Nephron progenitor cell (in vitro differentiated cells): ENCODE data around the gene BFSP1.

Experiments used
- DNase-seq: peaks from one replicate; pipeline ENCODE4 v3.0.0; 2021
- H3K27ac Mint-ChIP-seq: 2 replicates; pipeline ENCODE4 v1.8.0; 2021; ENCODE audit warnings: mild to moderate bottlenecking, moderate library complexity, mixed read lengths
- H3K27me3 Mint-ChIP-seq: 2 replicates; pipeline ENCODE4 v1.8.0; 2021; ENCODE audit warnings: mild to moderate bottlenecking, low read depth, mixed read lengths; ENCODE audit not compliant: poor library complexity
- H3K36me3 Mint-ChIP-seq: 2 replicates; pipeline ENCODE4 v1.8.0; 2021; ENCODE audit warnings: low read depth, mixed read lengths
- H3K4me1 Mint-ChIP-seq: 2 replicates; pipeline ENCODE4 v1.8.0; 2021; ENCODE audit warnings: mixed read lengths
- H3K4me3 Mint-ChIP-seq: 2 replicates; pipeline ENCODE4 v1.8.0; 2021; ENCODE audit warnings: mild to moderate bottlenecking, moderate library complexity, mixed read lengths
- H3K9me3 Mint-ChIP-seq: 2 replicates; pipeline ENCODE4 v1.8.0; 2021; ENCODE audit warnings: mild to moderate bottlenecking, moderate library complexity, mixed read lengths
- CTCF ChIP-seq: fragments of 200-600 bp; sonication (generic); IDR thresholded peaks from 2 replicates; pipeline ENCODE4 v1.5.0; 2021; ENCODE audit warnings: antibody characterized with exemption

BFSP1 gene

DNA sequence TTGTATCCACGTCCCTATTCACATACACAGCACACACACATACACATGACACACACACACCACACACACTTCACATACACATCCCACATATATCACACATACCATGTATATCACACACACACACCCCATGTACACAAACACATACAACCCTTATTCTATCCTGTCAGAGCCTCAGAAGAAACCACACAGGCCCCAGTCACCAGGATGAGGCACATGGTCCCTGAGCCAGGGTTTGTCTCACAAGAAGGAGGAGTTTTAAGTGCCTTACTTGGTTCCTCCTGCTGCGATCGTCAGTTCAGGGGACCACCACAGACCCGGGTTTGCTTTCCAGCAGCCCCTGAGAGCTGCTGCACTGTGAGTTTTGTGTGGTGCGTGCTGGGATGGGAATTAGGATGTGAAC, 23.6 kb downstream of the BFSP1 start:
- DNase-seq = no peak
- Mint-ChIP-seq H3K27me3 (peaks cover 9% of the 10 kb centered on the region), H3K9me3 (no peaks in the 10 kb centered on the region)

DNA sequence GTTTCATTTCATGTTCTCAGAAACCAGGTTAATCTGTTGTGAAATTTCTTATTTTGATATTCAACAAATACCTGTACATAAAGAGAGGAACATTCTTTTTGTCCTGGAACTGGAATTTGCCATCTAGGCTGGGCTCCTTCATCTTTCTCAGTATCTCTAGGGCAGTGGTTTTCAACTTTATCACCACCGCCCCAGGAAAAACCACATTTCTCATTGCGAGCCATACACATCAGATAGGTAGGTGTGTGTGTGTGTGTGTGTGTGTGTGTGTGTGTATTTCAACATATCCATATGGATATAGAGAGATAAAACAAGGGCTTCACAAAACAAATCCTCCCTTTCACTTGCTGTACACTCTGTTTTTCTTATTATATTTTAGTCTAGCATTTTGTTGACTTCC, 24.1 kb downstream of the BFSP1 start:
- Mint-ChIP-seq H3K4me3 (no peak overlapping the region), H3K36me3 (no peaks in the 10 kb centered on the region), H3K27ac (no peak overlapping the region), H3K4me1 (peaks cover 29% of the 10 kb centered on the region), H3K27me3 (peaks cover 12% of the 10 kb centered on the region), H3K9me3 (no peaks in the 10 kb centered on the region)
- DNase-seq = no peak
- no peak for TF ChIP-seq CTCF

More for the DNA sequence above, 23.6 kb downstream of the BFSP1 start:
- Mint-ChIP-seq H3K4me3 (no peak overlapping the region), H3K27ac (no peak overlapping the region), H3K4me1 (peaks cover 29% of the 10 kb centered on the region), H3K36me3 (no peaks in the 10 kb centered on the region)
- TF ChIP-seq CTCF = no peak

DNA sequence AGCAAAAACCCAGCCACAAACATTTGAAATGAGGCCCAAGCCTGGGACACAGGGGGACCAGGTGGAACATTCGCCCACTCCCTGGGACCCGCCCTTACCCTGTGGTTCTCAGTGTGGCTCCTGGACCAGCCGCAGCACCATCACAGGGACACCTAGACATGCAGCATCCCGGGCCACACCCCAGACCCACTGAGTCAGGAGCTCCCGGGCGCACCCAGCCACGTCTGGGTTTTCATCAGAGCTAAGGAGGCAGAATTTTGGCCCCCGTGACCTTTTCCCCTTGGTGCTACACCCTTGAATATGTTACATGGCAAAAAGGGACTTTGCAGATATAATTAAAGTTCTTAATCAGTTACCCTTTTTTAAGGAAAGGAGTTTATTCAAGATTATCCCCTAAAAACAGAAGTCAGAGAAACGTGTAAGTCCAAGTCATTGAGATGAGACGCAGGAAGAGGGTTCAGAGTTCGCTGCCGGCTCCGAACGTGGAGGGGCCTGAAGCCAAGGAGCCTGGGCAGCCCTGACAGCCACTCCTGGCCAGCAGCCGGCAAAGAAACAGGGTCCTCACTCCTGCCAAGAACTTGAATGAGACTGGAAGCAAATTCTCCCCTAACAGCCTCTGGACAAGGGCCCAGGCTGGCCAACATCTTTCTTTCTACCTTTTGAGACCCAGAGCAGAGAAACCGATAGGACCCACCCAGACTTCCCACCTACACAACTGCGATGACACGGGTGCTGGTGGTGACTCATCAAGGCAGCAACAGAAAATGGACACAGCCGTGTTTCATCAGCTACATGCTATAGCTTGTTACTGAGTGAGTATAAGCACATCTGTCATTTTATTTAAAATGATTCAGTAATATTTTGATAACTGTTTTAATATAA, 25.3 kb downstream of the BFSP1 start:
- H3K4me1 Mint-ChIP-seq = peaks cover 29% of the 10 kb centered on the region
- no peak for DNase-seq

GRCh38 chr20:17504898-17505635, 26.1 kb downstream of the BFSP1 start:
- Mint-ChIP-seq H3K4me3 (peak overlapping the region; percentile 78), H3K27me3 (peaks cover 12% of the 10 kb centered on the region), H3K36me3 (no peaks in the 10 kb centered on the region), H3K27ac (no peak overlapping the region), H3K4me1 (peaks cover 29% of the 10 kb centered on the region), H3K9me3 (no peaks in the 10 kb centered on the region)
- DNase-seq = peak; percentile 43
- TF ChIP-seq CTCF = peak; percentile 71

More for the DNA sequence above, 25.3 kb downstream of the BFSP1 start:
- H3K36me3 Mint-ChIP-seq = no peaks in the 10 kb centered on the region
- TF ChIP-seq CTCF = no peak
- H3K4me3 Mint-ChIP-seq = peak overlapping the region; percentile 78
- no peak overlapping the region for H3K27ac Mint-ChIP-seq
- no peaks in the 10 kb centered on the region for H3K9me3 Mint-ChIP-seq
- peaks cover 12% of the 10 kb centered on the region for H3K27me3 Mint-ChIP-seq

GRCh38 chr20:17504066-17504897, 26.9 kb downstream of the BFSP1 start:
- Mint-ChIP-seq H3K27ac (no peak overlapping the region), H3K36me3 (no peaks in the 10 kb centered on the region), H3K27me3 (peaks cover 12% of the 10 kb centered on the region), H3K9me3 (no peaks in the 10 kb centered on the region), H3K4me1 (peaks cover 24% of the 10 kb centered on the region), H3K4me3 (peak overlapping the region; percentile 78)
- peak; percentile 10 for DNase-seq
- TF ChIP-seq CTCF = no peak
